HCEC 1CT (cell line): ENCODE results near the gene RILPL1.
"Not testable (repeated sequence)": the region's sequence is repeated elsewhere in the genome, so short reads cannot be mapped to it uniquely, and the experiment has no call there.

Source experiments
- DNase-seq: peaks from one replicate; pipeline ENCODE4 v3.0.0-alpha.2; 2017

Gene RILPL1

DNA sequence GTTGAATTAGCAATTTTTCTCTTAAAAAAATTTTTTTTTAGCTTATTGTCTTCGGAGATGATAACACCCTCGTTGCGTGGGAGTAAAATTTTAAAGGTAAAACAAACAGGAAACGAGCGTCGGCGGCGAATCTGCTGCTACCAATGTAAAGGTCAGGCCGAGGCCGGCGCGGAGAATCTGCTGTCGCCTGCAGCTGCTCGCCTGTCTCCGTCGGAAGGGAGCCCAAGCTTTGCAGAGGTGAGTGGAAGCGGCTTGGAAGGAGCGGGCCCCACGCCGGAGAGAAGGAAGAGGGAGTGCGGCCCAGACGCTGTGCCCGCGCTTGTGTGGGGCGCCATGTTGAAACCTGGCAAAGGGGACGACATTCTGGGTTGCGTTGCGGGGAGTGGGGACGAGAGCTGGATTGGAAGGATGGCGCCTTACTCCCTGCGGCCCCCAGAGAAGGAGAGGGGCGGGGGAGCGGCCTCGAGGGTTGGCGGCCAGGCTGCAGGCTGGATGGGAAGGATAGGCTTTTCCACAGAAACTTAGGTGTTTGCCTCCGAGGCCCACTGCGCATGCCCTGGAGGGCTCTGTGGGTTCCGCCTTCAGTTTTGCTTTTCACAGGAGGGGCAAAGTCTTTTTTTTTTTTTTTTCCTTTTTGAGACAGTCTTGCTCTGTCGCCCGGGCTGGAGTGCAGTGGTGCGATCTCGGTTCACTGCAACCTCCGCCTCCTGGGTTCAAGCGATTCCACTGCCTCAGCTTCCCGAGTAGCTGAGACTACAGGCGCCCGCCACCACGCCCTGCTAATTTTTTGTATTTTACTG is 75.3 kb downstream of the RILPL1 start, which contains the start of gene SNRNP35:
TSS of gene SNRNP35 (plus strand) at position 160 of the 800 bp plus-strand sequence. CDS start 7,402 bp downstream, outside the sequence.
- DNase-seq, result peak; percentile 72

DNA sequence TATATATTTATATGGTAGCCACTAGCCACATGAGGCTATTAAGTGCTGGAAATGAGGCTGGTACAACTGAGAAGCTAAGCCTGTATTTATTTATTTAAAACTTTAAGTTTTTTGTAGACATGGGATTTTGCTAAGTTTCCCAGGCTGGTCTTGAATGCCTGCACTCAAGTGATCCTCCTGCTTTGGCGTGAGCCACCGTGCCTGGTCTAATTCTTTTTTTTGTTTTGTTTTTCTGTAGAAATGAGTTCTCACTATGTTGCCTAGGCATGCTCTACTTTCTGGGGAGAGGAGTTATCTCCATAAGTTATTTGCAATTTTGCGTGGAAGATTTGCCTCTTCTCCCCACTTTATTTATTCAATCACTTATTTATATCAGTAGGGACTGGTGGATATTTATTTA is 80.4 kb downstream of the RILPL1 start:
- no peak for DNase-seq

DNA sequence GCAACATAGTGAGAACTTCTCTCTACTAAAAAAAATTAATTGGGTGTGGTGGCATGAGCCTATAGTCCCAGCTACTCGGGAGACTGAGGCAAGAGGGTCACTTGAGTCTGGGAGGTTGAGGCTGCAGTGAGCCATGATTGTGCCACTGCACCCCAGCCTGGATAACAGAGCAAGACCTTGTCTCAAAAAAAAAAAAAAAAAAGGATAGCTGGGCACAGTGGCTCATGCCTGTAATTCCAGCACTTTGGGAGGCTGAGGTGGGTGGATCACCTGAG is 81.3 kb downstream of the RILPL1 start:
- not testable (repeated sequence) for DNase-seq

DNA sequence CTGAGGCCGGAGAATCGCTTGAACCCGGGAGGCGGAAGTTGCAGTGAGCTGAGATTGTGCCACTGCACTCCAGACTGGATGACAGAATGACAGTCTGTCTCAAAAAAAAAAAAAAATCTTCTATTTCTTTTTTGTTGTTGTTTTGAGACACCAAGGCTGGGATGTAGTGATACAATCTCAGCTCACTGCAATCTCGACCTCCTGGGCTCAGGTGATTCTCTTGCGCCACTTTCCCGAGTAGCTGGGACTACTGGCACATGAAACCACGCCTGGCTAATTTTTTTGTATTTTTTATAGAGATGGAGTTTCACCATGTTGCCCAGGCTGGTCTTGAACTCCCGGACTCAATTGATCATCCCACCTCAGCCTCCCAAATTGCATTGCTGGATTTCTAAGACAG is 82.9 kb downstream of the RILPL1 start:
- DNase-seq, result no peak

DNA sequence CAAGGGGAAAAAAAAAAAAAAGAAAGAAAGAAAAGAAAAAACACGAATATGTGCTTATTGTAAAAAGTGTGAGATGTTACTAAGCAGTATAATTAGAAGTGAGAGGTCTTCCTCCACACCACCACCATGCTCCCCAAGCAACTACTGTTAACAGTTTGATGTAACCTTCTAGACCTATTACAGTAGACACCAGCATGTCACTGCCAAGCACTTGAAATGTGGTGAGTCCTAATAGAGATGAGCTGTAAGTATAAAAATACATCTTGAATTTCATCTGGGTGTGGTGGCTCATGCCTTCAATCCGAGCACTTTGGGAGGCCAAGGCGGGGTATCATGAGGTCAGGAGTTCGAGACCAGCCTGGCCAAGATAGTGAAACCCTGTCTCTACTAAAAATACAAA is 83.7 kb downstream of the RILPL1 start:
- DNase-seq, result no peak

DNA sequence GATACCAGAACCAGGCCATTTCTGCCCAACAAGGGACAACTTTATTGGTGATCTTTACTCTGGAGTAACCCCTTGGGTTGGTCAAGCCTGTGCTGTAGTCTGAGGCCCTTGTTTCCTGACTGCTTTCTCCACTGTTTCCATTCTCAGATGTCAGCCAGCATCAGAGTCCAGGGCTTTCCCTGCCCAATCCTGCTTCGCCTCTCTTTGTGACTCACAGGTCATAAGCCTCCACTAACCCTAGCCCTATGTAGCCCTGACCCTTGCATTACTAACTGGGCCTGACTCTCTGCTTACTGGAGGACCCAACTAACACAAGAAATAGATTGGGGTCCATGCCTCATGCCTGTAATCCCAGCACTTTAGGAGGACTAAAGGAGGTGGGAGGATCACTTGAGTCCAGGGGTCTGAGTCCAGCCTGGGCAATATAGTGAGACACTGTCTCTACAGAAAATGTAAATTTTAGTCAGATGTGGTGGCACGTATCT is 84.2 kb downstream of the RILPL1 start:
- peak; percentile 43 for DNase-seq

DNA sequence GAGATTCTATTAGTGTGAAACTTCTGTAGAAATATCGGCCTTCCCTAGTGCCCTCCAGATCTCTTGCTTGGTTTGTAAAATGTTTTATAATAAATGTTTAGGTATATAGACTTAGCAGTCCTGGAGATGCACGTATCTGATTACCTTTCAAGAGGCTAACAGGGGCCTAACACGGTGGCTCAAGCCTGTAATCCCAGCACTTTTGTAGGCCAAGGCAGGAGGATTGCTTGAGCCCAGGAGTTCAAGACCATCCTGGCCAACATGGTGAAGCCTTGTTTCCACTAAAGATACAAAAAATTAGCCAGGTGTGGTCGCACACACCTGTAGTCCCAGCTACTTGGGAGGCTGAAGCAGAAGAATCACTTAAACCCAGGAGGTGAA is 87.2 kb downstream of the RILPL1 start:
- no peak for DNase-seq

DNA sequence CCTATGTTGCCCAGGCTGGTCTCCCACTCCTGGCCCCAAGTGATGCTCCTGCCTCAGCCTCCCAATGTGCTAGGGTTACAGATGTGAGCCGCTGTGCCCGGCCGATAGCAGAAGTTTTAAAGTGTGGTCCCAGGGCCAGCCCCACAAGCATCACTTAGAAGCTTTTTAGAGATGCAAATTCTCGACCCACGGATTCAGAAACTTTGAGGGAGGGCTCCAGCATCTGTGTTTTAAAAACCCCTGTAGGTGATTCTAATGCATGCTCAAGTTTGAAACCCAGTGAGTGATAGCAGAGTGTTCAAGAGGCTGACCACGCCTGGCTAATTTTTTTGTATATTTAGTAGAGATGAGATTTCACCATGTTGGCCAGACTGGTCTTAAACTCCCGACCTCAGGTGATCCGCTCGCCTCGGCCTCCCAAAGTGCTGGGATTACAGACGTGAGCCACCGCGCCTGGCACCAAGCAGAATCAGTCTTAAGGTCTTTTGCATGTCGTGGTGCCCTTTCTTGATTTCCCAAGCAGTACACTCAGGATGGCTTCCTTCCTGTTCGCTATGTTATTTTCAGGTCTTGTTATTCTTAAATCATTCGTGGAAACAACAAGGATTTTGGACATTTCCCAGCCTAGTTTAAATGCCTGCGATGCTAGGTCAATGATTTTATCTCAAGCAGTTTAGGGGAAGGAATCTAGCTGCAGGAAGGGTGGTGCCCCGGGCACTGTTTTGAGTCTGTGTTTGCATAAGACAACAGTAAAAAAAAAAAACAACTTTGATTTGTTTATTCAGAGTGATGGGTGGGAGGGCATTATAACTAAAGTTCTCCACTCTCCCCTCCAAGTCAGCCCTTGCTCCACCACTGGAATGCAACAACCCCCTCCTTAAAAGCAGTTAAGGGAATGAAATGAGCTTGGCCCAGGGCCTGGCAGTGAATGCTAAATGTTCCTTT is 87.9 kb downstream of the RILPL1 start:
- DNase-seq, result no peak

DNA sequence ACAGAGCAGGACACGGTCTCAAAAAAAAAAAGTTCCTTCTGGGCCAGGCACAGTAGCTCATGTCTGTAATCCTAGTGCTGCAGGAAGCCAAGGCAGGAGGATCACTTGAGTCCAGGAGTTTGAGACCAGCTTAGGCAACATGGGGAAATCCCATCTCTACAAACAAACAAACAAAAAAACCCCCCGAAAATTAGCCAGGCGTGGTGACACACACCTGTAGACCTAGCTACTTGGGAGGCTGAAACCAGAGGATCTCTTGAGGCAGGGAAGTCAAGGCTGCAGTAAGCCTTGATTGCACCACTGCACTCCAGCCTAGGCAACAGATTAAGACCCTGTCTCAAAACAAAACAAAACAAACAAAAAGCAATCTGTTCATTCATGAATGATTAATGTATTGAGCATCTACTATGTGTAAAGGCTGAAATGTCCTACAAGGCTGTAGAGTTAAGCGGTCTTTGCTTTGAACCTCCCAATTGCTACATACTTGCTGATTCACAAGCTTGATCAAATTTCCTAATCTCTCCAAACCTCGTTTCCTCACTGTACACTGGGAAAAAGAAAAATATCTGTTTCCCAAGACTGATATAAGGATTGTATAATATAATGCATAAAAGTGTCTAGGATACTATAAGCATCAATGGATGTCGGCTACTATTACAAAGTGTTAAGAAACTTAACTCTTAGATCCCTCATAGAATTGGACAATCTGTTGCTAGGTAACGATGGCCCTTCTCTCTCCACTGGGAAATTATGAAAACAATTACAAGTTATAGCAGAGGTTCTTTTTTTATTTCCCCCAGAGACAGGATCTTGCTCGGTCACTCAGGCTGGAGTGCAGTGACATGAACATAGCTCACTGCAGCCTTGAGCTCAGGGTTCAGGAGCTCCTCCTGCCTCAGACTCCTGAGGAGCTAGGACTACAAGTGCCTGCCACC is 89.2 kb downstream of the RILPL1 start:
- peak; percentile 76 for DNase-seq

DNA sequence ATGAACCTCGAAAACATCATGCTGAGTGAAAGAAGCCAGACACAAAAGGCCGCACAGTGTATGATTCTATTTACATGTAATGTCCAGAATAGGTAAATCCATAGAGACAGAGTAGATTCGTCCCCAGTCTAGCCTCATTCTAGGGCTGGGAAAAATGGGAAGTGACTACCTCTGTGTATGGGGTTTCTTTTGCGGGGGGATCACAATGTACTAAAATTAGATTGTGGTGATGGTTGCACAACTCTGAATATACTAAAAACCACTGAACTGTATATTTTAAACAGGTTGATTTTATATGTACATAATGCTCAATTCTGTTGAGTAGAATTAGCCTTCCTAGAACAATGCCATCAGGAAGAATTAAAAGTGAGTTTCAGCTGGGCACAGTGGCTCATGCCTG is 90.7 kb downstream of the RILPL1 start:
- DNase-seq, result no peak

DNA sequence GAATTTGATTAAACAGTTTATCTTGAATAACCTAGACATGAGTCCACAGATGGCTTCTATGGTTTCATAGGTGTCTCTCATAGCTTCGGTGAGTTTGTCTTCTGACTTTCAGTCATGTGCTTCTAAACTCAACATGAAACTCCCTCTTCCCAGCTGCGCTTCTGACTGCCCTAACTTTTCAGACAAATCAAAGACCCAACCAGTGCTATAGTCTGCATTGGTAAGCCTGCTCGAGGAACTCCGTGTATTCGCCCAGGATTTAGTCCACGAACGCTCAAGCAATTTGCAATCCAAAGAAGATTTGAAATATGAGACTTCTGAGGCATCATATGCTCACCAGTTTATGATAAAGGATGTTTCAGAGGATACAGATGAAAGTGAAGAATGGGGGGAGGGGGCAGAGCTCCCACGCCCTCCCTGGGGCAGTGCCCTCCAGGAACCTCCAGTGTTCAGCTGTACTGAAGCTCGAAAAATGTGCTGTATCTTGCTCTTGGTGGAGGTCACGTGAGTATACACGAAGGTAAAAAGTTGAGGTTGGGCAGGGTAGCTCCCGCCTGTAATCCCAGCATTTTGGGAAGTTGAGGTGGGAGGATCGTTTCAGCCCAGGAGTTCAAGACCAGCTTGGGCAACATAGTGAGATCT is 91.9 kb downstream of the RILPL1 start:
- no peak for DNase-seq

DNA sequence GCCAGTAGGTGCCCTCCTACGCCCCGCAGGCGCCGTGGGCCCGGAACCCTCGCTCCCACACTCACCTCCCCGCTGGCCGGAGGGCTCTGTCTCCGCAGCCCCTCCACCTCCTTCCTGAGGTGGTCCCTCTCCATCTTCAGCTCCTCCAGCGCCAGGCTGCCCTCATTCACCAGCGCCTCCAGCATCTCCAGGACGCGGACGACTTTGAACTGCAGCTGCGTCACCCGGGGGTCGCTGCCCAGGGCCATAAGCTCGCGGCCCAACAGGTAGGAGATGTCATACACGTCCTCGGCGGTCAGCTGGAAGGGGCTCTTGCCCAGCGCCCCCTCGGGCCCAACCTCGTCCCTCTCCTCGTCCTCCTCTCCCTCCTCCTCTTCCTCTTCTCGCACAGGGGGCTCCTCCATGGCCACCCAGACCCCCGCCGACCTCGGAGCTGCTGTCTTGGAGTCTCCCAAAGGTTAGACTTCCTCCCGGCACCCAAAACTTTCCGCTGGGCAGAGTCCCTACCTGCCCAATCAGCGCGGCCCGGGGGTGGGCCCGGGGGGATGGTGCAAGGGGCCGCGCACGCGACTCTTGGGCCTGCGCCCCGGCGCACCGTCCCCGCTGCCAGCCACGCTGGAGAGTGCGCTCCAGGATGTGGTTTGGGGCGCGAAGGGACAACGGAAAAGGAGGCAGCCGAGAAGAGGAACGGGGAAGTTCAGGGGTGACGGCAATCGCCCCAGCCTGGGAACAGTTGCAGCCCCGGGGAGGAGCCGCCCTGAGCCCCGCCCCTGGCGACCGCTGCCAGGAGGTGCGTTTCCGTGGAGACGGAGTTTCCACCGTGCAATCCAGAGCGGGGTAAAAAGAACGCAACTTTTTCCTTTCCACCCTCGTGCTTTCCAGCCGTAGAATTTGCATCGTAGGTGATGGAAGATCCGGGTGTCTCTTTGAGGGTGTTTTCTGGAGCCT is 97.2 kb downstream of the RILPL1 start, which contains the start of gene RILPL2:
TSS of gene RILPL2 (minus strand) at position 668 of the 948 bp plus-strand sequence. CDS start at position 404, 264 bp downstream.
- peak; percentile 87 for DNase-seq

DNA sequence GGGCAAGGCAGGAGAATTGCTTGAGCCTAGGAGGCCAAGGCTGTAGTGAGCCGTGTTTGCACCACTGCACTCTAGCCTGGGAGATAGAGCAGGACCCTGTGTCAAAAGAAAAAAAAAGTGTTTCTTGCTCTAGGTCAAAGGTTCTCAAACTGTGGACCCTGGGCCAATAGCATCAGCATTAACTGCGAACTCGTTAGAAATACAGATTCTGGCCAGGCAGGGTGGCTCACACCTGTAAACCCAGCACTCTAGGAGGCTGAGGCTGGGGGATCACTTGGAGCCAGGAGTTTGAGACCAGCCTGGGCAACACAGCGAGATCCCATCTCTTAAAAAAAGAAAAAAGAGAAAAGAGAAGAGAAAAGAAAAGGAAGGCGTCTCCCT is 97.9 kb downstream of the RILPL1 start:
- DNase-seq, result no peak

DNA sequence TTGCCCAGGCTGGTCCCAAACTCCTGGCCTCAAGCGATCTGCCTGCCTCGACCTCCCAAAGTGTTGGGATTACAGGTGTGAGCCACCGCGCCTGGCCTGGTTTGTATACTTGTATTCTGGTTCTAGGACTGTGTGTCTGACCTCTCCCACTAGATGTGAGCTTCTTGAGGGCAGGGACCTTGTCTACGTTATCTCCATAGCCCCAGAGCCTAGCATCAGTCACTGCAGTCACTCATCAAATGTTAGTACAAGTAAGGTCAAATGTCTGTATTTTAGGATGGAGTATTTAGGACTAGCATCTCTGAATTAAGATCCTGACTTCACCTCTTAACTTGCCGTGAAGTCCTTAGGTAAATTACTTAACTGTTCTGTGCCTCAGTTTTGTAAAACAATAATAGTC is 99.9 kb downstream of the RILPL1 start:
- DNase-seq, result no peak

DNA sequence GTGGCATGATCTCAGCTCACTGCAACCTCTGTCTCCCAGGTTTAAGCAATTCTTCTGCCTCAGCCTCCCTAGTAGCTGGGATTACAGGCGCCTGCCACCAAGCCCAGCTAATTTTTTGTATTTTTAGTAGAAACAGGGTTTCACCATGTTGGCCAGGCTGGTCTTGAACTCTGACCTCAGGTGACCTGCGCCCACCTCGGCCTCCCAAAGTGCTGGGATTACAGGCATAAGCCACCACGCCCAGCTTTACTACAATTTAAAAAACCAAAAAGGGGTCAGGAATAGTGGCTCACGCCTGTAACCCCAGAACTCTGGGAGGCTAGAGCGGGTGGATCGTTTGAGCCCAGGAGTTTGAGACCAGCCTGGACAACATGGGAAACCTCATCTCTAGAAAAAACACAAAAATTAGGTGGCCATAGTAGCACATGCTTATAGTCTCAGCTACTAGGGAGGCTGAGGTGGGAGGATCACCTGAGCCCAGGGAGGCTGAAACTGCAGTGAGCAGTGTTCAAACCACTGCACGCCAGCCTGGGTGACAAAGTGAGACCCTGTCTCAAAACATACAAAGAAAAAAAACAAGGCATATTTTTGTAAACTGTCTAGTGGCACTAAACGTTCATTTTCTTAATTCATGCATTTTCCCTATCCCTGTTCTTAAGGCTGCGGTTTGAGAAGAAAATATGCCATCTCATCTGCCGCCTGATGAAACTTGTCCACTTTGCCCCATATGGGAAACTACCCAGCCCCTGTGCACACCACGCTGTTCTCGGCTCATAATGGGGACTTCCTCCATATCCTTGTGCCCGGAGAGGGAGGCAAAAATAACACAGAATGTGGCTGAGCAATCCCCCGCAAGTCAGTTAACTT is 101.3 kb downstream of the RILPL1 start:
- not testable (repeated sequence) for DNase-seq

DNA sequence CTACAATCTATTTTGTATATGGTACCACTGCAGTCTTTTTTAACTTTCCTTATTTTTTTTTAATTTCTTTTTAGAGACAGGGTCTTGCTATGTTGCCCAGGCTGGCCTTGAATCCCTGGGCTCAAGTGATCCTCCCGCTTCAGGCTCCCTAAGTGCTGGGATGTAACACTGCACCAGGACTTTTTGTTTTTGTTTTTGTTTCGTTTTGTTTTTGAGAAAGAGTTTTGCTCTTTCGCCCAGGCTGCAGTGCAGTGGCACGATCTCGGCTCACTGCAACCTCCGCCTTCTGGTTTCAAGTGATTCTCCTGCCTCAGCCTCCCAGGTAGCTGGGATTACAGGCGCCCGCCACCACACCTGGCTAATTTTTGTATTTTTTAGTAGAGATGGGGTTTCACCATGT is 104.4 kb downstream of the RILPL1 start:
- not testable (repeated sequence) for DNase-seq

DNA sequence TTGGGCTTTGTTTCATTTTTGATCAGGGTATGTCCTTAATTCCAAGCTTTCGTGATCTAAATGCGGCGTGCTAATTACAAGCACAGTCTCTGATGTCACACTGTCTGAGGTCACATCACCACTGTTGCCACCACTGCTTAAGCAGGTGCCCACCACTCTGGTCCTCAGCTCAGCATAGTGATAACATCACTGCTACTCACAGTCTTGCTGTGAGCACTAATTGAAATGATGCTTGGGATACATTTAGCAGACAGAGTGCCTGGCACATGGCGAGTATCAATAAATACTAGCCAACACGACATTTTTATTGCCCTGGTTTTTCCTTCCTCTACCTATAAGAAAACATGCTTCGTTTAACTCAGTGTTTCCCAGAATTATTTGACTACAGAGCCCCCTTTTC is 104.9 kb downstream of the RILPL1 start:
- DNase-seq, result no peak

DNA sequence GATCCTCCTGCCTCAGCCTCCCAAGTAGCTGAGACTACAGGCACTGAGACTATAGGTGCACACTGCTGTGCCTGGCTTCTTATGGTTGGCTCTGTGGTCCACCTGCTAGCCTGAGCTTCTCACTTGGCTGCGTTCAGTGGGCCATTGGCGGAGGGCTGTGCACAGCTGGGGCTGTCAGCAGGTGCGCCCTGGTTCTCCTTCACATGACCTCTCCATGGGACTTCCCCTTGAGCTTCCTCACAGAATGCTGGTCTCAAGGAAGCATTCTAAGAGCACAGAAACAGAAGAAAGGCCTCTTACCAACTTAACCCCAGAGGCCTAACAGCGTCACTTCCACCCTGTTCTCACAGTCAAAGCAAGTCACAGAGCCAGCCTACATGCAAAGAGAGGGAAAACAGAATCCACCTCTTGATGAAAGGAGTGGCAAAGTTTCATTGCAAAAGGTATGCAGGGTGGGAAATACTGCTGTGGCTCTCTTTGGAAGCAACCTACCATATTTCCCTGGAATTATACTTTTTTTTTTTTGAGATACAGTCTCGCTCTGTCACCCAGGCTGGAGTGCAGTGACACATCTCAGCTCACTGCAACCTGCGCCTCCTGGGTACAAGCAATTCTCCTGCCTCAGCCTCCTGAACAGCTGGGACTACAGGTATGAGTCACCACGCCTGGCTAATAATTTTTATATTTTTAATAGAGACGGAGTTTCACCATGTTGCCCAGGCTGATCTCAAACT is 106.3 kb downstream of the RILPL1 start:
- no peak for DNase-seq

DNA sequence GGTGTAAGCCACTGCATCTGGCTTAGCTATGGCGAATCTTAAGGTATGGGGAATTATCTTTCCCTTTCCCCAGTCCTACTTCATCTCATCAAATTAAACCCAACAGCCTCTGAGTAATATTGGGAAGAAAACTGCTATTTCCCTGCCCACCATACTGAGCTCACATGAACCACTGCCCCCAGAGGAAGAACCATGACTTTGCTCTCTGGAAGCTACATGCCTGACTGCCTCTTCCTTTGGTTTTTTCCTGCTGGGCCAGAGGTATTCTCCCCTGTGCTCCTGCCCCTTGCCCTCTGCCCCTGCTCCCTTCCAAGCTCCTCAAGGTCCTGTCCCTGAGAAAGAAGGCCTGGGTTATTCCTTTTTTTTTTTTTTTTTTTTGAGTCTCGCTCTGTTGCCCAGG is 112.2 kb downstream of the RILPL1 start:
- no peak for DNase-seq
